Skeletal muscle satellite cell (primary cell): Measurements from ENCODE around the gene HPSE2.
"Not testable (repeated sequence)": the region's sequence is repeated elsewhere in the genome, so short reads cannot be mapped to it uniquely, and the experiment has no call there.

Source experiments
- H3K27me3 ChIP-seq: 2 replicates; pipeline ENCODE4 v1.7.0; 2013; ENCODE audit warnings: low read length; ENCODE audit not compliant: control insufficient read depth, insufficient read depth
- H3K36me3 ChIP-seq: 2 replicates; pipeline ENCODE4 v1.7.0; 2013; ENCODE audit warnings: mild to moderate bottlenecking, control low read depth, low read length; ENCODE audit not compliant: insufficient read depth
- H3K4me1 ChIP-seq: 2 replicates; pipeline ENCODE4 v1.7.0; 2013; ENCODE audit warnings: low read length; ENCODE audit not compliant: control insufficient read depth, insufficient read depth
- H3K4me2 ChIP-seq: 2 replicates; pipeline ENCODE4 v1.7.0; 2013; ENCODE audit warnings: mild to moderate bottlenecking, low read length
- H3K4me3 ChIP-seq: 2 replicates; pipeline ENCODE4 v1.7.0; 2013; ENCODE audit warnings: low read length
- H3K9ac ChIP-seq: 2 replicates; pipeline ENCODE4 v1.7.0; 2013; ENCODE audit warnings: mild to moderate bottlenecking, low read depth, low read length, moderate library complexity
- H3K9me3 ChIP-seq: replicated peaks from 2 replicates; pipeline ENCODE4 v1.7.0; 2013; ENCODE audit warnings: mild to moderate bottlenecking, control low read depth, low read length

Gene HPSE2

DNA sequence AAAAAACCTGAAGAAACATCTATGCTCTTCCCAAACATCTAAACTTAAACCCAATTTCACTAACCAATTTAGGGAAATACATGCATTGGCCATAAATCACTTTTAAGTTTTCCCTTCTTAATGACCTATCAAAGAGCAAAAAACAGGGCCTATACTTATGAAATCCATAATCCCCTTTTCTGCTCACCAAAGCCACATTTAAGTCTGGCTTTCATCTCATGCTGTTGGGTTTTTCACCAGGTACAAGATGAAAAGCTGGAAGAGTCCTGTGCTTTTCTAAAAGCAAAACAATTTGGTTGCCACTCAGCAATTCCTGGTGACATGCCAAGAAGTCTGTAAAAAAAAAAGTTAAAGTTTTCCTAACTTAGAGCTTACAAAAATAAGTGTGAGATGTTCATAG, 92.6 kb downstream of the HPSE2 start:
- no peaks in the 10 kb centered on the region for H3K9me3 ChIP-seq
- no peak overlapping the region for H3K4me2 ChIP-seq
- H3K36me3 ChIP-seq = no peaks in the 10 kb centered on the region
- H3K9ac ChIP-seq = no peak overlapping the region
- no peaks in the 10 kb centered on the region for H3K4me1 ChIP-seq
- no peak overlapping the region for H3K4me3 ChIP-seq
- no peaks in the 10 kb centered on the region for H3K27me3 ChIP-seq

- H3K27me3 ChIP-seq, H3K4me2 ChIP-seq, H3K9ac ChIP-seq, H3K36me3 ChIP-seq, H3K4me3 ChIP-seq, H3K9me3 ChIP-seq, H3K4me1 ChIP-seq: not testable (repeated sequence)
Measured at GRCh38 chr10:99132897-99133296, 102.8 kb downstream of the HPSE2 start.

DNA sequence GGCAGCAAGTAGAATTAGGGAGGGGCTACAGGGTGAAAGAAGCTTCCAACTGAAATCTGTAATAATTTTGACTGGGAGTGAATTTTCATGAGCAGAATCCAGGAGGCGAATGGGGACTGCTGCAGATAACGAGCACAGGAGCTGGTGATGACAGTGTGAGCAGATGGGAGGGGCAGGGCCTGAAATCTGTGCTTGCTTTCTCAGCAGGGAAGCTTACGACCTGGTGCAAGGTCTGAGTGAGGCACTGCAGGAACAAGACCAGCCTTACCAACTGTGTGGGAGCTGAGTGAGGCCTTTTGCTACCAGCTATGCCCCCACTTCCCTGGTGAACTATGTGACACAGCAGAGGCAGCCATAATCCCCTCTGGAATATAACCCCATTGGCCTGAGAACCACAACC, 109.8 kb downstream of the HPSE2 start:
- H3K9ac ChIP-seq = no peak overlapping the region
- H3K4me3 ChIP-seq = no peak overlapping the region
- no peaks in the 10 kb centered on the region for H3K9me3 ChIP-seq
- H3K4me1 ChIP-seq = no peaks in the 10 kb centered on the region
- no peaks in the 10 kb centered on the region for H3K36me3 ChIP-seq
- no peak overlapping the region for H3K4me2 ChIP-seq
- no peaks in the 10 kb centered on the region for H3K27me3 ChIP-seq

GRCh38 chr10:99124376-99124775, 111.3 kb downstream of the HPSE2 start:
- Histone ChIP-seq H3K4me1 (no peaks in the 10 kb centered on the region), H3K36me3 (no peaks in the 10 kb centered on the region), H3K27me3 (no peaks in the 10 kb centered on the region), H3K4me3 (no peak overlapping the region), H3K9me3 (no peaks in the 10 kb centered on the region), H3K4me2 (no peak overlapping the region), H3K9ac (no peak overlapping the region)

DNA sequence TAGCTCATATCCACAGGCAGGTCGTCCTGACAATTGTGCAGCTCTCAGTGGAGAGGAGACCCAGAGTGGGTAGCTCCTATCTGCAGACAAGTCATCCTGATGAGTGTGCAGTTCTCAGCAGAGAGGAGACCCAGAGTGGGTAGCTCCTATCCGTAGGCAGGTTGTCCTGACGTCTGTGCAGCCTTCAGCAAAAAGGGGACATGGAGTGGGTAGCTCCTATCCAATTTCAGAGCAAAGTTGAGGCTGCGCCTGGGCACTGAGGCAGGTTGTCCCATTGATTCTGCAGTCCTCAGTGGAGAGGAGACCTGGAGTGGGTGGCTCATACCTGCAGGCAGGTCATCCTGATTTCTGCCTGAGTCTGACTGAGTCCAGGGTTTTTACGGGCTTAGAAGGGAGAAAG, 111.8 kb downstream of the HPSE2 start:
- no peak overlapping the region for H3K4me3 ChIP-seq
- H3K9me3 ChIP-seq = no peaks in the 10 kb centered on the region
- no peaks in the 10 kb centered on the region for H3K36me3 ChIP-seq
- no peak overlapping the region for H3K9ac ChIP-seq
- H3K4me2 ChIP-seq = no peak overlapping the region
- no peaks in the 10 kb centered on the region for H3K4me1 ChIP-seq
- H3K27me3 ChIP-seq = no peaks in the 10 kb centered on the region

GRCh38 chr10:99123336-99123735, 112.3 kb downstream of the HPSE2 start:
- Histone ChIP-seq H3K27me3 (no peaks in the 10 kb centered on the region), H3K9me3 (no peaks in the 10 kb centered on the region), H3K4me2 (no peak overlapping the region), H3K4me3 (no peak overlapping the region), H3K4me1 (no peaks in the 10 kb centered on the region), H3K36me3 (no peaks in the 10 kb centered on the region), H3K9ac (no peak overlapping the region)

DNA sequence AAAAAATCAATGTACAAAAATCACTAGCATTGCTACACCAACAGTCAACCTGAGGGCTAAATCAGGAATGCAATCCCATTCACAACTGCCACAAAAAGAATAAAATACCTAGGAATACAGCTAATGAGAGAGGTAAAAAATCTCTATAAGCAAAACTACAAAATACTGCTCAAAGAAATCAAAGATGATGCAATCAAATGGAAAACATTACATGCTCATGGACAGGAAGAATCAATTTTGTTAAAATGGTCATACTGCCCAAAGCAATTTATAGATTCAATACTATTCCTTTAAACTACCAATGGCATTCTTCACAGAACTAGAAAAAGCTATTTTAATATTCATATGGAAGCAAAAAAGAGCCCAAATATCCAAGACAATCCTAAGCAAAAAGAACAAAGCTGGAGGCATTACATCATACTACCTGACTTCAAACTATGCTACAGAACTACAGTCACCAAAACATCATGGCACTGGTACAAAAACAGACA, 116.3 kb downstream of the HPSE2 start:
- Histone ChIP-seq H3K4me1 (no peaks in the 10 kb centered on the region), H3K4me3 (no peak overlapping the region), H3K9me3 (no peaks in the 10 kb centered on the region), H3K36me3 (no peaks in the 10 kb centered on the region), H3K4me2 (no peak overlapping the region), H3K27me3 (no peaks in the 10 kb centered on the region), H3K9ac (no peak overlapping the region)

- Histone ChIP-seq H3K27me3 (no peaks in the 10 kb centered on the region), H3K9ac (no peak overlapping the region), H3K4me1 (no peaks in the 10 kb centered on the region), H3K36me3 (no peaks in the 10 kb centered on the region), H3K4me3 (no peak overlapping the region), H3K9me3 (no peaks in the 10 kb centered on the region), H3K4me2 (no peak overlapping the region)
Measured at GRCh38 chr10:99115703-99116102, 119.9 kb downstream of the HPSE2 start.

- Histone ChIP-seq H3K4me1 (no peaks in the 10 kb centered on the region), H3K36me3 (no peaks in the 10 kb centered on the region), H3K9me3 (no peaks in the 10 kb centered on the region), H3K4me2 (no peak overlapping the region), H3K9ac (no peak overlapping the region), H3K4me3 (no peak overlapping the region), H3K27me3 (no peaks in the 10 kb centered on the region)
Measured at GRCh38 chr10:99085358-99085757, 150.3 kb downstream of the HPSE2 start.

- H3K9me3 ChIP-seq = no peaks in the 10 kb centered on the region
- H3K27me3 ChIP-seq = no peaks in the 10 kb centered on the region
- no peaks in the 10 kb centered on the region for H3K36me3 ChIP-seq
Measured at GRCh38 chr10:99084161-99084560, 151.5 kb downstream of the HPSE2 start.

DNA sequence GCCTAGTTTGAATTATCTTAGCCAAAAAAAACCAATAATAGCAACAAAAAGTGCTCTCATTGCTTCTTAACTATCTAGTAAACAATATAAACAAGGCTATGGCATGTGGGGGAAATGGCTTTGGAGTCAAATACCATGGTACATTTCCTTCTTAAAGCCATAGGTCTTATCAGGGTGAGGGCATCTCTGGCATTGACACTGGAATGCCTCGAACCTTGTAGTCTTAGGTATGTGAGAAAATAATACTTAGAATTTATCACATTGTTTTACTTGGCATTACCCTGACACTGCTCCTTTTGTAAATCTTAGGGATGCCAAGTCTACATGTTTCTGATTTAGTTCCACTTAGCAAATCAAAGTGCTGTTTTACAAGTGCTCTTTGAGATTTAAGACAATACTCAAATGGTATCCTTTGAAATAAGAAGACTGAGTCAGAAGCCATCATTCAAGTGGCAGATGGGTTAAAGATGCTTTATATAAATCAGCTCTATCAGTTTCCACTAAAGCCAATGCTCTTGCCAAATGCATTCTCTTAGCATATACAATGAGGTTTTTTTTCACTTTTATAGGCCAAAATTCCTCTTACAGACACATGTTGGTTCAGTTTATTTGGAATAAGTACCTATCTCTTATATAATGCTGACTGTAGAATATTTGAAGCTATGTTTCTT, 155.2 kb downstream of the HPSE2 start:
- Histone ChIP-seq H3K36me3 (no peaks in the 10 kb centered on the region), H3K4me1 (no peaks in the 10 kb centered on the region), H3K9me3 (no peaks in the 10 kb centered on the region), H3K9ac (no peak overlapping the region), H3K4me3 (no peak overlapping the region), H3K27me3 (no peaks in the 10 kb centered on the region), H3K4me2 (no peak overlapping the region)

More at GRCh38 chr10:99084161-99084560, 151.5 kb downstream of the HPSE2 start:
- H3K9ac ChIP-seq = no peak overlapping the region
- no peak overlapping the region for H3K4me2 ChIP-seq
- H3K4me1 ChIP-seq = no peaks in the 10 kb centered on the region
- H3K4me3 ChIP-seq = no peak overlapping the region

DNA sequence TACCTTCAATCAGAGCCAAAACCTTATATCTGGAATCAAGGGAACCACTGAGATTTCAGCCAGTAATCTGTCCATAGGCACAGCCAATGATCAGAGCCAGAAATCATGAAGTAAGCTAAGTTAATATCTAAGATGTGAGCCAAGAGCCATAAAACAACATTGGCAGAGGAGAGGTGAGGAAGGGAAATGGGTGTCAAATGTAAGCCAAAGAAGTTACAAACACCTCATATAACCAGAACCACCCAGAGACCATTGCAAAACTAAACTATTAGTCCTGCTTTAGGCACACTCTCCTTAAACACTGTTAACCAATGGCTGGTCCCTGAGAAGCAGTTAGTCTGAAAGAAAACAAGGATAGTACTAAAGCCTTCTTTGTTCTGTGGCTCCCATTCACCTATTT, 173.1 kb downstream of the HPSE2 start:
- H3K4me2 ChIP-seq = no peak overlapping the region
- H3K4me3 ChIP-seq = no peak overlapping the region

More for the DNA sequence above, 173.1 kb downstream of the HPSE2 start:
- Histone ChIP-seq H3K9ac (no peak overlapping the region), H3K4me1 (no peaks in the 10 kb centered on the region), H3K36me3 (no peaks in the 10 kb centered on the region), H3K9me3 (no peaks in the 10 kb centered on the region), H3K27me3 (no peaks in the 10 kb centered on the region)
